Sciatic nerve (tissue), 2 donors: ENCODE results near the gene PDE6B. TPM values are rescaled to one million over a fixed set of nuclear protein-coding genes. Genes with fewer than 3 reads are reported as not detected.
"Not testable (repeated sequence)": the region's sequence is repeated elsewhere in the genome, so short reads cannot be mapped to it uniquely, and the experiment has no call there.

Source experiments
- ATAC-seq: fragments of 200-7000 bp; cut with Tn5 transposase; one replicate; pipeline ENCODE4 v1.9.1; 2020; ENCODE audit warnings: mild to moderate bottlenecking, moderate library complexity
- DNase-seq: peaks from one replicate; pipeline ENCODE4 v3.0.0-alpha.2; 2020; ENCODE audit warnings: low spot score
- intact Hi-C: fragments of 100-400 bp; cut with DNase I; formaldehyde crosslinking; loops from one replicate; pipeline ENCODE4 v1.14.2; 2022
- total RNA-seq: library from RNA; stranded (reverse); fragmentation: NEBNext Ultra II Directional; extraction: Animal tissue kit (Norgen Biotek cat#: 25700); gene quantifications from one replicate; pipeline ENCODE4 v1.2.1, GENCODE V29; 2021
- donor health status: DM: no; HTN: no; CAD: no.
- donor health status: DM: no; HTN: no; CAD: no.

The PDE6B gene
- total RNA-seq: 2.5 TPM

DNA sequence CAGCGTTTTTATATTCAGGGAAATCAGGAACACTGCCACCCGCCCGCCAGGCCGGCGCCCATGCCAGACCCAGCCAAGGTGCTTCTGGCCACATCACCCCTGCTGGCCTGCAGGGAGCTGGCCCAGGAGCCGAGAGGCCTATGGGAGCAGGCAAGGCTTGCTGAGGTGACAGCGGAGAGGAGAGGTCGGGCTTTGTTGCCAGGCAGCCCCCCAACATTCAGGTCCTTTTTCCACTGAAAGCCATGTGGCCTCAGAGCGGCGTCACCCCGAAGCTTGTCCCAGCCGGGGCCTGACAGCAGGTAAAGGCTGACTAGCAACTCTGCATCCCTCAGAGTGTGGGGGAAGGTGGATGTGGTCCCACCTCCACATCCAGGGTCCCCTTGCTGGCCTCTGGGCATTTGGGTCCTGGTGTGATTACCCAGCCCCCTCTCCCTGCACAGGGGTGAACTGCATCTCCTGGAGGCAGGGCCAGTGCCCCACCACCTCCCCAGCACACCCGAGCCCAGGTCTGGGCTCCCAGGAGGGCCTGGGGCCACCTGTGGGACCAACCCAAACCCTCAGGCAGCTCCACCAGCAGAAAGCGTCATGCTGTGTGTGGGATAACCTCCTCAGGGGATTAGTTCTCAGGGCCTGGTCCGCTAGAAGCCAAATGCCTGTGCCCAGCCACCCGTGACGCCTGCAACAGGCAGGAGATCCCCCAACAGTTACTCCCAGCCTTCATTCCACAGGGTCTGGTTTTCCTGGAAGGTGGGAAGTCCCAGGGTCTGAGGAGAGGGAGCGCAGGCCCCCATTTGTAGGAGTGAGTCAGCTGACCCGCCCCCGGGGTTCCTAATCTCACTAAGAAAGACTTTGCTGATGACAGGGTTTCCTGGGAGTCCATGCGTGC lies at the start of gene PDE6B:
Gene PDE6B (plus strand): TSS at position 869 of the 886 bp plus-strand sequence. CDS start 54 bp downstream, outside the sequence.
- no peak for ATAC-seq
- intact Hi-C loops: no loop called here
- no peak for DNase-seq

DNA sequence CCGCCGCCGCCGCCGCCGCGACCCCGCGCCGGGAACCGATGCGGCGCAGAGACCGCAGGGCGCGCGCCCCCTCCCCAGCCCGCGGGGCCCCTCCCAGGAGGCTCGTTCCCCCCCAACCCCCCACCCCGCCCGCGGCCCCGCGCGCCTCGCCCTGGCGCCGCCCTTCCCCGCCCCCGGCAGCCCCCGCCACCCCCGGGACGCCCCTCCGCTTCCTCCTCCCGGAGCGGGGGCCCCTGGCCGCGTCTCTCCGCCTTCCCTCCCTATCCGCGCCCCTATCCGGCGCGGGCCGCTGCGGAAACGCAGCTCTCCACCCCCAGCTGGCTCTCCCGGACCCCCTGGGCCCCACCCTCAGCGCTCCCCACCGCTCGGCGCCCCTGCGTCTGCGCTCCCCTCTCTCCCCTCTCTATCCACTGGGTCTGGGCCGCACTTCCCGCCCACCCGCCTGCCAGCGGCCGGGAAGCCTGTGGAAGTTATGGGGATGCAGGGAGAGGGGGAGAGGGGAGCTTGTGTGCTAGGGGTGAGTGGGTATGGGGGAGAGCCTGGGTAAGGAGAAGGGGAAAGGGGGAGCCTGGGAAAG lies 49.0 kb upstream of the PDE6B start, which contains the start of gene TMEM271:
Gene TMEM271 (minus strand): TSS at position 51 of the 577 bp plus-strand sequence. CDS start 233 bp downstream, outside the sequence.
- intact Hi-C loops: no loop called here
- no peak for DNase-seq
- ATAC-seq: no peak

DNA sequence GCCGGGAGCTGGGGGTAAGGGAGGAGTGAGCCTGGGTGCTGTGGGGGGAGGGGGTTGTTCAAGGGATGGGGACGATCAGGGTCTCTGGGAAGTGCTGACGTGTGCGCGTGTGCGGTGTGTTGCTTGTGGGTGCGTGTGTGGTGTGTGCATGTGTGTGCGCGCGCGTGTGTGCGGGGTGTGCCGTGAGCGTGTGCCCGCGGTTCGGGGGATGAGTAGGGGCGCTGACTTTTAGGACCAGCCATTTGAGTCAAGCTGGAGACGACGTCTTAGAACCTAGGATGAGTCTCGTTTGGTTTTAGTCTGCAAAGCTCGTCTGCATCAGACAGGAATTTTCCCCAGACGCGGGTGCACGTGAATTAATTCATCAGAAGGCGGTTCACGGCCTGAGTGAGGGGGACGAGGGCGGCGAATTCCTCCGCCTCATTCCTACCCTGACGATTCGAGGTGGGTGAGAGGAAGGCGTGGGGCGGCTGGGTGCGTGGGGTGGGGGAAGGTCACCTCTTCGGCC lies 48.3 kb upstream of the PDE6B start:
- intact Hi-C loops: no loop called here
- no peak for DNase-seq
- ATAC-seq: no peak

DNA sequence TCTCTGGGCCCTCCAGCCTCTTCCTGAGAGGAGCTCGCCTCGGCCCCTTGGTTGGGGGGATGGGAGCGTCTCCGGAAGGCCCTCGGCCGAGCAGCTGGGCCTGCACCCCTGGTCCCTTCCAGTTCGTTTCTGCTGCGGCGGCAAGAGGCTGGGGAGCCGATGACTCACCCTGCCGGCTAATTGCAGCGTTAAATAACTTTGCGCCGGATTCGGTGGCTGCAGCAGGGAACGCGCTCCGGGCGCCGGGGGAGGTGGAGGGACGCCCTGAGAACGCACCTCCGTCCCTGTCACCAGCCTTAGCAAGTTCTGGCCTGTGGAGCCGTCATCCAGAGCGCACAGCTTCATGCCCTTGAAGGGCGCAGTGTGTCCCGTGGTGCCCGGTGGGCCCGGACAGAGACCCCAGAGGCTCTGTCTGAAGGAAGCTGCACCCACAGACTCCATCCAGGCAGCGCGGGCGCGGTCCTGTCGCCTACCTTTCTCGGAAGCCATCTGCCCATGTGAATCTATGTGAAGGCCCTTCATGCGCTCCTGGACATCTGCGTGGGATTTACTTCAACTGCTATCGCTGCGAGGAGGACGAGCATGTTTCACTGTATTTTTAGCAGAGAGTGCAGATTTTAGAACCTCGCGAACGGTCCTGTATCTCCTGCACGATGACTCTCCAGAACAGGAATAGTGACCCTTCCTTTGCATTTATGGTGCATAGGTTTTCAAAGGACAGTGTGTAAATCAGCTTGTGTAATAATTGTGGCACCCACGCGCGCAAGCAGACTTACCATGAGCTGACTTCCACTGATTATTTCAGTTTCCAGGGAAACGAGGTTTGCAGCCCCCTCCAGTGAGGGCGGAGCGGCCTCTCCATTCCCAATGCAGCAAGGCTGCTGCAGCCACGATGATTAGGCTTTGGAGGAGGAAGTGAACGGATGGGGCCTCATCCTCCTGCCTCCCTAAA lies 47.6 kb upstream of the PDE6B start:
- intact Hi-C loops: no loop called here
- DNase-seq: no peak
- ATAC-seq: no peak

DNA sequence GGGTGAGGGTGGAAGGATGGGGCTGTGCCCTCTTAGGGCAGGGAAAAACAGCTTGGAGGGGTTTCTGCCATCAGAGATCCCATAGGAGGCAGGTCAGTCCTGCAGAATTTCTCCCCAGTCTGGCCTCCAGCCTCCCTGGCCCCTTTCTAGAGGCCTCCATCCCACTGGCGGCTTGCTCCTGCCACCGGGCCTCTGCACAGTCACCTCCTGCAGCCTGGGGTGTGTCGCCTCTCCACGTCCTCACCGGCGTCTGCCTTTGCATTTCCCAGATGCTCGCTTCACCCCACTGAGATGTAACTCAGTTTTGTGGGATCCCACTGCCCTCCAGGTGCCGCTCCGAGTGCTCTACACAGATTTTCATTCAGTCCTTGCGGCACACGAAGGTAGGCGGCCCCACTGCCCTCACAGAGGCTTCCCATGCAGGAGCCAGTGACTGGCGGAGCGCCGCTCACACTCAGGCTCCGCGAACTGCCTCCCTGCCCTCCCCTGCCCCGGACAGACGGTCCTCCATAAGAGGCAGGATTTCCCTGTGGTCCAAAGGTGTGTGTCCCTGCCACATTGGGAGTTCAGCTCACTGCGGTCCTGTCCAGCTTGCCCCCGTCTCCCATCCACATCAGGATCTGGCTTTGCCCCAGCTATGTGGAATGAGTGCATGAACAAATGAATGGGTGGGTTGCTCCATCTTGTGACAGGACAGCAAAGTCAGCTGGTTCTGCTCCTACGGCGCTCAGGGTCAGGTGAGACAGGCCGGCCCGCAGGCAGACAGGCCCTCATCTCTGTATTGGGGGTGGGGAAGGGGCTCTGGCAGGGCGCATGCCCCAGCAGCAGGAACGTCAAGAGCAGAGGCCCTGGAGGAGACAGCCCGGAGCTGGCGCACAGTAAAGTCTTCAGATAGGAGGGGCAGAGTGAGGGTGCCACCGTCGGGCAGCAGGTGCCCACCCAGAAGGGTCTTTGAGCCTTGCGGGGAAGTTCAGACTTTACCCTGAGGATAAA lies 46.6 kb upstream of the PDE6B start:
- DNase-seq: no peak
- intact Hi-C loops: no loop called here
- no peak for ATAC-seq

DNA sequence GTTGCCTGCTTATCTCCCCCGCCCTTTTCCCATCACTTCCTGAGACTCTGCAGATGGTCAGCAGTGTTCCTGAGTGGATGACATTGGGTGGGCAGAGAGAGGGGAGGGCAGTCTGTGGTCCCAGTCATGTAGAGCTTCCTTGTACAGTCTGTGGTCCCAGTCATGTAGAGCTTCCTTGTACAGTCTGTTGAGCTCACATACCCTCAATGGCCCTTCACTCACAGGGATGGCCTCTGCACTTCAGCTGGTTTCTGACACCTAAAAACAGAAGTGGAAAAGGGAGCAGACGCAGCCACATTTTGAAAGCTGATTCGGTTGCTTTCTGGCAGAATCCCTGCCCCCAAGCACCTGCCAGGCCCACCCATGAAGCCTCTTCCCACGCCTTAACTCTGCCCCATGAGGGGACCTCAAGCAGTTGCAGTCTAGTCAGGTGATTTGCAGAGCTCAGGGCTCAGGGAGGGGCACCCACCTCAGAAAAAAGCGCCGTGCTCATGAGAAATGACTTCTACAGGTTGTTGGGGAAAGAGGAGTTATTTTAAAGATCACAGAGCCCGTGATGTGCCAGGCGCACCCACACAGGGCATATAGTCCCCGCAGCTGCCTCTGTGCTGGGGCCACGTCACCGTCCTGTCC lies 45.7 kb upstream of the PDE6B start:
- no peak for ATAC-seq
- intact Hi-C loops: no loop called here
- DNase-seq: no peak

DNA sequence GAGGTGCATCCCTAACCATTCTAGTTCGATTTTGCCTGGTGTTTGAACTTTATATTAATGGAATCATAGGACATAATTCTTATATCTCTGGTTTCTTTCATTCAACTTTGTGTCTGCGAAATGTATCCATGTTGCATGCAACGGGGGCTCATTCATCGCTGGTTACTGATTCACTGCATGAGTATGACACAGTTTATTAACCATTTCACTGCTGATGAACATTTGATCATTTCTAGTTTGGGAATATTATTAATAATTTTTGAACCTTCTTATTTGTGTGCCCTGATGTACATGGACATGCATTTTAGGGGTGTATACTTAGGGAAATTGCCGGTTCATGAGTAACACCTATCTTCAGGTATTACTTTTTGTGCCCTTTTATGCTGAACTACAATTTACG lies 44.2 kb upstream of the PDE6B start:
- intact Hi-C loops: no loop called here
- ATAC-seq: no peak
- DNase-seq: no peak

DNA sequence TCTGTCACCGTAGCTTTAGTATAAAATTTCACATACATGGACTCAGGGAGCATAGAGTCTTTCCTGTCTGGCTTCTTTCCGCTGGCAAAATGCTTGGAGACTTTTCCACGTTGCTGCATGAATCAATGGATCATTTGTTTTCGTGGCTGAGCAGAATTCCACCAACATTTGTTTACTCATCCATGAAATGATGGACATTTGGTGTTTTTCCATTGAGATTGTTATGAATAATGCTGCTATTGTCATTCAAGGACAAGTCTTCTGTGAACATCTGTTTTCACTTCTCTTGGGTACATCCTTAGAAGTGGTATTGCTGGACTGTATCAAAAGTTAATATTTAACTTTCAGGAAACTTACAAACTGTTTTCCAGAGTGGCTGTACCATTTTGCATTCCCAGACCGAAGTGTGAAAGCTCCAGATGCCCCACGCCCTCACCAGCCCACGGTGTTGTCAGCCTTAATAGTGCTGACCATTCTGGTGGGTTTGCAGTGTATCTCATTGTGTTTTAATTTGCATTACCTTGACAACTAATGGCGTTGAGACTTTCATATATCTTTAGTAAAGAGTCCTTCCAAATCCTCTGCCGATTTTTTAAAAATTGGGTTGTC lies 43.5 kb upstream of the PDE6B start:
- intact Hi-C loops: no loop called here
- DNase-seq (no peak), ATAC-seq (no peak)

DNA sequence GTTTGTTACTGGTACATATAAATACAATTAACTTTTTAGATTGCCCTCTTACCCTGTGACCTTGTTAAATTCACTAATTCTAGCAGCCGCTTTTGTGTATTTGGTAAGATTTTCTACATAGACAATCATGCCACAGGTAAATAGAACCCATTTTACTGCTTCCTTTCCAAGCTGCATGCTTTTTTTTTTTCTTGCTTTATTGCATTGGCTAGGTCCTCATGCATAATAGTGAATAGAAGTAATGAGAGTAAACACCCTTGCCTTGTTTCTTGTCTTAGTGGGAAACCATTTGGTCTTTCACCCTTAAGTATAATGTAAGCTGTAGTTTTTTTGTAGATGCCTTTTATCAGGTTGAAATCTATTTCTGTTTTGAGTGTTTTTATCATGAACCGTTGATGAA lies 41.6 kb upstream of the PDE6B start:
- no peak for DNase-seq
- no peak for ATAC-seq
- intact Hi-C loops: no loop called here

DNA sequence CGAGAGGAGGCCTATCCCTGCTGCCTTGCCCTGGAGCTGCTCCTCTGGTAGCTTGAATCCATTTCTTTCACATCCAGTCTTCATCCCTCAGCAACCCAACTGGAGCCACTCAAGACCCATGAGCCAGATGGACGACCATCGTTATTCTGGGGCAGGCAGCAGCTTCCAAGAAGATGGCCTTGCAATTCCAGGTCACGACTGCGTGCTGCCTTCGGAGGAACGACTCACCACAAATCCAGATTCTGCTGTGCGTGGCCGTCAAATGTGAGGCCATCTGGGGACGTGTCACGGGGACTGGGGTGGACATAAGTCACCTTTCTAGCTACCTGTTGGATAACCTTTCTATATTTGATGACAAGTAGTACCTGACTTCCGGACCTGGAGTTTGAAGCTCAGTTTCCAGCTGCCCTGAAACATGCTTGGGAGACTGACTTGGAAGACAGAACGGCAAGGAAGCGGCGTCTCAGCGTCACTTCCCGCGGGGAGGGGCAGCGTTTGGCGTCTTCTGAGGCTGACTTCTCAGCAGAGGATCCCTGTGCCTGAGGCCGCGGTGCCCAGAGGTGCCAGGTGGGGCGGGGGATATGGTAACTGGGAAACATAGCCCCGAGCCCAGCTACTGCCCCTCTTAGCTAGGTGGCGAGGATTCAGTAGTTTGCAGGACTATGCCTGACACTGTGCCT lies 37.6 kb upstream of the PDE6B start:
- DNase-seq (no peak), ATAC-seq (no peak)
- intact Hi-C loops: no loop called here

DNA sequence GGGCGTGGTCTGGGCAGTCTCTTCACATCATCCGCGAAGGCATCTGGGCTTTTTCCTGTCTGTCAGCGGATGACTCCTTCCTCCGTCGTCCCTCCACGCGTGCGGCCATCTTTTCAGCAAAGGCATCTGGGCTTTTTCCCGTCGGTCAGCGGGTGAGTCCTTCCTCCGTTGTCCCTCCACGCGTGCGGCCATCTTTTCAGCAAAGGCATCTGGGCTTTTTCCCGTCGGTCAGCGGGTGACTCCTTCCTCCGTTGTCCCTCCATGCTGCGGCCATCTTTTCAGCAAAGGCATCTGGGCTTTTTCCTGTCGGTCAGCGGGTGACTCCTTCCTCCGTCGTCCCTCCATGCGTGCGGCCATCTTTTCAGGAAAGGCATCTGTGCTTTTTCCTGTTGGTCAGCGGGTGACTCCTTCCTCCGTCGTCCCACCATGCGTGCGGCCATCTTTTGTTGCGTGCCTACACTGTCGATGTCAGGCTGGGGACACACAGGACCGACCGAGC lies 37.0 kb upstream of the PDE6B start:
- ATAC-seq (no peak), DNase-seq (no peak)
- intact Hi-C loops: no loop called here

DNA sequence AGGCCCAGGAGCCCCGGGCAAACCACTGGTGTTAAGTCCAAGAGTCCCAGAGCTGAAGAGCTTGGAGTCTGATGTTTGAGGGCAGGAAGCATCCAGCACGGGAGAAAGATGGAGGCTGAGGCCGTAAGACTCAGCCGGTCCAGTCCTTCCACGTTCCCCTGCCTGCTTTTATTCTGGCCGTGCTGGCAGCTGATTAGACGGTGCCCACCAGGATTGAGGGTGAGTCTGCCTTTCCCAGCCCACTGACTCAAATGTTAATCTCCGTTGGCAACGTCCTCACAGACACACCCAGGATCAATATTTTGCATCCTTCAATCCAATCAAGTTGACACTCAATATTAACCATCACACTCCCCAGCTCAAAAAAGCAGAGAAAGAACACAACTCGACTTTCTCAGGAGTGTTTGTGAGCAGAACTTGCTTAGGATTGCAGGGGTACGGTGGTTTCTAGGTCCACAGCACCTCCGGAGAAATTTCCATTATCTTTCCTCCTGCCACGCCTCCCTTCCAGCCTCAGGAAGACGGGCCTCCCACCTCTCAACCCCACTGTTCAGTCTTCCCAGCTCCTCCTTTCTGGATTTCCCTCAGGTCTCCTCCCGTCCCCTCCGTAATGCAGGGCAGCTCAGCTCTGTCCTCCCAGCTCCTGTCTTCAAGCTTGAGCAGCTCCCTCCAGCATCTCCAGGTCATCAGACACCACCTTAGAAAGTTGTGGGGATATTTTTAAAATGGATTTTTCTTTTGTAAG lies 36.0 kb upstream of the PDE6B start:
- DNase-seq (no peak), ATAC-seq (no peak)
- intact Hi-C loops: no loop called here

DNA sequence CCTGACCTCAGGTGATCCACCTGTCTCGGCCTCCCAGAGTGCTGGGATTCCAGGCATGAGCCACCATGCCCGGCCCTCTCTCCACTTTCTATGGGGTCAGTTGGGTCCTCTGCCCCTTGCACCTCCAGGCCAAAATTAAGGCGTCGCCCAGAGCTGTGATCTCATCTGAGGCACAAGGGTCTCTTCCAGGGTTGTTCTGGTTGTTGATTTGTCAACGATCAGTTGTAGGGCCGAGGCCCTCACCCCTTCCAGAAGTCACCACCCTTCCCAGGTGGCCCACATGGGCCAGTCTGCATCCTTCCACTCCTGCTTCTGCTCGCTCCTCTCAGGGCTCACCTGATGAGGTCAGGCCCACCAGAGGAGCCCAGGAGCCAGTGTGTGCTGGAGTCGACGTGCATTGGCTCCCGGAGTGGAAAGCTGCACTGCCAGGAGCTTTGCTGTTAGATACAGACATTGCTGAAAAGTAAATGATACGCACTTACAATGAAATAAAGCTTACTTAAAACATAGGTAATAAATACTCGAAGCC lies 35.0 kb upstream of the PDE6B start:
- intact Hi-C loops: no loop called here
- ATAC-seq: no peak
- no peak for DNase-seq

DNA sequence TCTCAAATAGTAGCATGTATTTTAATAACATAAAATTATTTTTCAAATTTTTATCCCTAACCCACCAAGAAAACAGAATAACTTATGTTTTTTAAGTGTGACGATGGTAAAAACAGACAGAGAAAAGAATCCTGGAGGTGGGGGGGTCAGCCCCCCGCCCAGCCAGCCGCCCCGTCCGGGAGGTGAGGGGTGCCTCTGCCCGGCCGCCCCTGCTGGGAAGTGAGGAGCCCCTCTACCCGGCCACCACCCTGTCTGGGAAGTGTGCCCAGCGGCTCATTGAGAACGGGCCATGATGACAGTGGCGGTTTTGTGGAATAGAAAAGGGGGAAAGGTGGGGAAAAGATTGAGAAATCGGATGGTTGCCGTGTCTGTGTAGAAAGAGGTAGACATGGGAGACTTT lies 33.2 kb upstream of the PDE6B start:
- intact Hi-C loops, DNase-seq, ATAC-seq: not testable (repeated sequence)

DNA sequence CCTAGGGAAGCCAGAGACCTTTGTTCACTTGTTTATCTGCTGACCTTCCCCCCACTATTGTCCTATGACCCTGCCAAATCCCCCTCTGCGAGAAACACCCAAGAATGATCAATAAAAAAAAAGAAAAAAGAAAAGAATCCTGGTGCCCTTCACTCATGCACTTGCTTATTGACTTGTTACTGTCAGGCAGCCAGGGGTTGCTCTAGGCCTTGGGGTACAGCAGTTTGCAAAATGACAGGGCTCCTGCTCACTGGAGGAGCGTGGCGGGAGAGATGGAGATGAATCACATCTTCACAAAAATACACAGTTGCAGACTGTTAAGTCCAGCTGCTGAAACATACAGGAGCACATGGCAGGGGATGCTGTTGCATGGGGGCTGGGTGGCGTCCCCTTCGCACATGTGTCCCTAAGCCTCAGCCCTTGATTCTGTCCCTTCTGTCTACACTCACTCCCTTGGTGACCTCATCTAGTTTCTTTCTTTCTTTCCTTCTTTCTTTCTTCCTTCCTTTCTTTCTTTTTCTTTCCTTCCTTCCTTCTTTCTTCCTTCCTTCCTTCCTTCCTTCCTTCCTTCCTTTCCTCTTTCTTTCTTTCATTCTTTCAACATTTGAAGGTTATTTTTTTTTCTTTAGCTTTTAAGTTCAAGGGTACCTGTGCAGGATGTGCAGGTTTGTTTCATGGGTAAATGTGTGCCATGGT lies 32.4 kb upstream of the PDE6B start:
- no peak for ATAC-seq
- no peak for DNase-seq

More for the DNA sequence above, 32.4 kb upstream of the PDE6B start:
- intact Hi-C loops: no loop called here
